Pons (tissue), 1 donor: ENCODE results near the gene FAM124A.

Experiments used
- DNase-seq: peaks from one replicate; pipeline ENCODE4 v3.0.0-alpha.2; 2016; ENCODE audit warnings: low spot score

FAM124A gene

GRCh38 chr13:51311231-51311630 is 89.0 kb downstream of the FAM124A start:
- DNase-seq: no peak

GRCh38 chr13:51311957-51312520 is 89.8 kb downstream of the FAM124A start:
- DNase-seq: peak; percentile 73

GRCh38 chr13:51313619-51314018 is 91.4 kb downstream of the FAM124A start:
- no peak for DNase-seq

DNA sequence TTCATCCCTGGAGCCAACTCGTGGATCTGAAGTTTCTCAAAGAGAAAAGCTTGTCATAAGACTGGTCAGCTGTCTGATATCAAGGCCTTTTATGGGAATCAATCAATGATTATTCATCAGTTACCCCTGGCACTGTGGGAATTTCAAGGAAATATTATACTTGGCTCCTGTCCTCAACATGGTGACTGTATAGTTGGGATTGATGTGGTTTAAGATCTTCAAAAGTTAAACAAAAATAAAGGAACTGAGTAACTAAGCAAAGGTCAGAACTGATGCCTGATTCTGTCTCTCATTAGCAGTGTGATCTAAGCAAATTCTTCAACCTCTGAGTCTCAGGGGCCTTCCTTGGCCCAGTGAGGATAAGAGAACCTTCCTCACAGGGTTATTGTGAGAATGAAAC is 95.1 kb downstream of the FAM124A start:
- DNase-seq: no peak

DNA sequence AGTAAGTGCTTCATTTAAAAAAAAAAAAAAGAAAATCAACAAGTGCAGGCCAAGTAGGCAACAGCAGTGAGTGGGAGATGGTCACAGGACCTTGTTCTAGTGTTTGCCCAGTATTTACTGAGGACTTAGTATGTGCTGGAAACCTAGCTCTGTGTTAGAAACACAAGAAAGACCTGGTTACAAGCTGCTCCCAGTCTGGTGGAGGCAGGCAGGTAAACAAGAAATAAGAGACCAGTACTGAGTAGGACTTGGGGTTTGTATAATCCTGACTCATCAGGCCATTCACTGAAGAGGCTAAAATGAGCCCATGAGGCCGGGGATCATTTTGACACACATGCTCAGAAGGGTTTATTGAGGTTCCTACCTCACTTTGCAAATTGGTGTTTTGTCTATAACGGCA is 95.8 kb downstream of the FAM124A start:
- no peak for DNase-seq

DNA sequence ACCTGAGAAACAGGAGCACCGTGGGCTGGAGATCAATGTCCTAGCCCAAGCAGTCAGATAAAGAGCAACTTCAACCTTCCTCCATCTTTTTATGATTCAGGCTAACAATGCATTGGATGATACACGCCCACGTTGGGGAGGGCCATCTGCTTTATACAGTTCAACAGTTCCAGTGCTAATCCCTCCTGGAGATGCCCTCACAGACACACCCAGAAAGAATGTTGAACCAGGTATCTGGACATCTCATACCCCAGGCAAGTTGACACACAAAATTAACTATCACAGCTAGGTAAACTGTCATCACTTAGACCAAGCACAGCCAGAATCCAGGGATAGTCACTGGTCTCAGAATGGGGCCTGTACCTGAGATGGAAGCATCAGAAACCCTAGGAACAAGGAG is 96.7 kb downstream of the FAM124A start:
- DNase-seq: no peak

DNA sequence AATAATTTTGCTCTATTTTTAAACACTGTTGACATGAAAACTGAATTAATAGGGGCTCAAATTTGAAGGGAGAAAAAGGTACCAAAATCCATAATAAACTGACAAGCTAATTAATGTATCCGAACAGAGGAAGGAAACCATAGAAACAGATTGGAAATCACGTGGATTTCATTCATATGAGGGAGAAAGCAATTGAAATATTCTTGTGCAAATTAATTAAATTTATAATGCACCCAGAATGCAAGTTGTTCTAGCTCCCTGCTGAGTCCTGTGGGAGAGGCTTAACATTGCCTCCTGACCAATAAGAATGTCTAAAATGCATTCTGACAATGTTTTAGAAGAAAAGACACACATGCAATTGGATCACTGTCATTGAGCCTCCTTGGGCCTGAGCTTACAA is 99.6 kb downstream of the FAM124A start:
- no peak for DNase-seq

GRCh38 chr13:51322826-51323225 is 100.6 kb downstream of the FAM124A start:
- no peak for DNase-seq

GRCh38 chr13:51323824-51324511 is 101.8 kb downstream of the FAM124A start:
- peak; percentile 44 for DNase-seq

- peak; percentile 80 for DNase-seq
These were observed 102.7 kb downstream of the FAM124A start for GRCh38 chr13:51324714-51325420.

GRCh38 chr13:51325837-51326236 is 103.6 kb downstream of the FAM124A start:
- peak; percentile 20 for DNase-seq

DNA sequence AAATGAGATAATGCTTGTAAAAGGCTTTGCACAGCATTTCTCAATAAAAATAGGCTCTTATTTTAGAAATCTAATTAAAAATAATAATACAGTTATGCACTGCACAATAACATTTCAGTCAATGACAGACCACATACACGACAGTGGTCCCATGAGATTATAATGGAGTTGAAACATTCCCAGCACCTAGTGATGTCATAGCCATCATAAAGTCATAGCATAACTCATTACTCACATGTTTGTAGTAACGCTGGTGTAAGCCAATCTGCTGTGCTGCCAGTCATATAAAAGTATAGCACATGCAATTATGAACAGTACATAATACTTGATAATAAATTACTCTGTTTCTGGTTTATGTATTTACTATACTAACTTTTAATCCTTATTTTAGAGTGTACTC is 104.6 kb downstream of the FAM124A start:
- no peak for DNase-seq

- no peak for DNase-seq
These were observed 105.8 kb downstream of the FAM124A start for GRCh38 chr13:51327961-51328360.

DNA sequence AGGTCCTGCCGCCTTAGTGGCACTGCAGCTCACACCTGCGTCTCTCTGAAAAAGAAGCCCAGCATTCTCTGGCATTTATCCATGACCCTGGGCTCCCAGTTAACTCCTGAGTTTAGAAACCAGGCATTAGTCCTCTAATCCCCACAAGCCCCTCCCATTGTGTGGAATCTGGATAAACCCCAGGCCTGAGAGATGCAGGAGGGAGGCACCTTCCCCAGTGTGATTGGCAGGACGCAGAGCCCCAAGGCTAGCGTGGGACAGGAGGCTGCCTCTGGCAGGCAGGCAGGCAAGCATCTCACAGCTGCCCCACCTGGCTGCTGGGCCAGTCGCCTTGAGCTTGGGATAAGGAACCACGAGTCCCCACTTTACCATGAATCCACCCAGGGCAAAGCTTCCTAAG is 106.3 kb downstream of the FAM124A start:
- DNase-seq: no peak

DNA sequence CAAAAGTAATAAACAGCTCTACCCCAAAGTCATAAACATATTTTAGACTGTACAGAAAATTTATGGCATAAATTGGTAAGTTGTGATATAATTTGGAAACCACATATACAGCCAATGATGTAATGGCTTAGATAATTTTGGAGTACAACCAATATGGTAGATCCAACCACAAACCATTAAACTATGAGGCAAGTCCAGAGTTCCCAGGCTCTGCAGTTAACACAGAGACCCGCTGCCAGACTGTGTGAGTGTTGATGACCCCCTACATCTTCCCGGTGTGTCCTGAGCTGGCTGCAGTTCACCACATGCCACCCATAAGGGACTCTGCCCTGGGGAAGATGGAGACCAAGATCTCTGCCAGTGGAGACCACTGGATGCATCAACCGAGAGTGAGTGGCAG is 107.4 kb downstream of the FAM124A start:
- DNase-seq: no peak

- DNase-seq: no peak
These were observed 108.6 kb downstream of the FAM124A start for GRCh38 chr13:51330791-51331190.

DNA sequence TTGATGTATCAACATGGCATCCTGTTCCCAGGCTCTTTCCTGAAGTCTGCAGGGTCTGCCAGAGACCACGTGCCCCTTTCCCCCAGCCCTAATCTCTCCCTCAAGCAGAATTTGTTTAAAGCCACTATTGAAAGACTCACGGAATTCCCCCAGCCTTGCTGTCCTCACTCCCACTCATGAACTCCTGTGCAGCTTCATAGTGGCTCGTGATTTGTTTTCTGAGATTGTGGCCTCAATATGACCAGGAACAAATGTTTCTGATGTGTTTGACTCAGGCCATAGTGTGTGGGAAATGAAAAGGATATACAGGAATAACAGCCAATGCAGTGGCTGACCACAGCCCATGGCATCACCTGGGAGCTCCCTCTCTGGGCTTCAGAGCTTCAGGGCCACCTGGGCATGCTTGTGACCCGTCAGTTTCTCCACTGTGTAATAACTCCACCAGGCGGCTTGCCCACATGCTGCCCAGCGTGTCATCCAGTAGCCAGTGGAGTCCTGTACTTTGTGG is 109.2 kb downstream of the FAM124A start:
- no peak for DNase-seq

GRCh38 chr13:51332566-51333361 is 110.6 kb downstream of the FAM124A start:
- no peak for DNase-seq

DNA sequence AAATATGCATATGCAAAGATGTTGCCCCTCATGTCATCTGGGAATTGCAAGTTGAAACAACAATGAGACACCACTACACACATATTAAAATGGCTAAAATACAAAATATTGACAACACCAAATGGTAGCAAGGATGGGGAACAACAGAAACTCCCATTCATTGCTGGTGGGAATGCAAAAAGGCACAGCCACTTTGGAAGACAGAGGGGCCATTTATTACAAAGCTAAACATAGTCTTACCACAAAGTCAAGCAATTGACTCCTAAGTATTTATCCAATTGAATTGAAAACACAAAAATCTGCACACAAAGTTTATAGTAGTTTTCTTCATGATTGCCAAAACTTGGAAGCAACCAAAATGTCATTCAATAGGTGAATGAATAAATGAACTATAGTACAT is 111.2 kb downstream of the FAM124A start:
- DNase-seq: no peak

- DNase-seq: no peak
These were observed 111.6 kb downstream of the FAM124A start for GRCh38 chr13:51333826-51334225.
